Spleen (tissue), 11 donors: Measurements from ENCODE around the gene VSX1. TPM values are rescaled to one million over a fixed set of nuclear protein-coding genes. Genes with fewer than 3 reads are reported as not detected.

Source experiments
- DNase-seq: peaks from one replicate; pipeline ENCODE4 v3.0.0-alpha.2; 2020
- H3K27ac ChIP-seq, 8 donors: fragments of 200-600 bp; sonication (generic) in 7 of 8; 1 replicate in 4 of 8; 2 replicates in 4 of 8; pipeline versions ENCODE4 v1.5.0 to v1.8.0; 2016 to 2021; ENCODE audit warnings: inconsistent platforms in 4 of 8, mild to moderate bottlenecking in 4 of 8, moderate library complexity in 1 of 8
- H3K27me3 ChIP-seq, 7 donors: fragments of 200-600 bp; sonication (generic) in 6 of 7; replicated peaks in 1 of 7; 1 replicate in 4 of 7; 2 replicates in 3 of 7; pipeline versions ENCODE4 v1.5.0 to v1.8.0; 2016 to 2021; ENCODE audit warnings: inconsistent platforms in 3 of 7, mild to moderate bottlenecking in 1 of 7
- H3K36me3 ChIP-seq, 6 donors: fragments of 200-600 bp; sonication (generic) in 5 of 6; 1 replicate in 4 of 6; 2 replicates in 2 of 6; pipeline versions ENCODE4 v1.5.0 to v1.8.0; 2016 to 2021; ENCODE audit warnings: inconsistent platforms in 2 of 6
- H3K4me1 ChIP-seq, 6 donors: fragments of 200-600 bp; sonication (generic) in 5 of 6; 1 replicate in 3 of 6; 2 replicates in 3 of 6; pipeline versions ENCODE4 v1.5.0 to v1.8.0; 2016 to 2021; ENCODE audit warnings: inconsistent platforms in 3 of 6
- H3K4me3 ChIP-seq, 8 donors: fragments of 200-600 bp; sonication (generic) in 7 of 8; 1 replicate in 4 of 8; 2 replicates in 4 of 8; pipeline versions ENCODE4 v1.5.0 to v1.8.0; 2016 to 2021; ENCODE audit warnings: inconsistent platforms in 4 of 8, mild to moderate bottlenecking in 4 of 8, moderate library complexity in 2 of 8
- H3K9me3 ChIP-seq, 8 donors: fragments of 200-600 bp; sonication (generic) in 7 of 8; 1 replicate in 4 of 8; 2 replicates in 4 of 8; pipeline versions ENCODE4 v1.5.0 to v1.8.0; 2016 to 2021; ENCODE audit warnings: inconsistent platforms in 4 of 8
- CTCF ChIP-seq, 11 experiments: fragments of 200-600 bp in 7 of 11; fragments of 450-650 bp in 4 of 11; sonication (generic) in 4 of 11; IDR thresholded peaks in 8 of 11; conservative IDR thresholded peaks in 3 of 11; 1 replicate in 7 of 11; 2 replicates in 4 of 11; pipeline versions ENCODE4 v1.4.0 to v1.8.0; 2016 to 2021; ENCODE audit warnings: antibody characterized with exemption in 11 of 11, inconsistent platforms in 4 of 11, mild to moderate bottlenecking in 1 of 11
- POLR2A ChIP-seq, 3 donors: fragments of 450-650 bp; IDR thresholded peaks; one replicate each; pipeline ENCODE4 v1.5.1; 2017; ENCODE audit warnings: antibody characterized with exemption in 3 of 3, mild to moderate bottlenecking in 1 of 3
- POLR2AphosphoS5 ChIP-seq, 3 donors: sonication (generic); formaldehyde crosslinking; IDR thresholded peaks; one replicate each; pipeline ENCODE4 v1.5.1; 2017; ENCODE audit warnings: antibody characterized with exemption in 3 of 3
- WGBS, 5 donors: extraction: QIAGEN DNeasy Blood & Tissue Kit in 3 of 5; methylation state at CpG; one replicate each; pipeline versions ENCODE4 v1.1.5 to v1.1.7; 2013 to 2018; 5-methylcytosine and 5-hydroxymethylcytosine counted together
- intact Hi-C: fragments of 100-400 bp; cut with DNase I; formaldehyde crosslinking; loops from one replicate; pipeline ENCODE4 v1.15.0; 2023; ENCODE audit warnings: low total_unique reads
- polyA plus RNA-seq, 3 donors: library from polyadenylated mRNA; stranded (reverse); fragments of 200-250 nt; gene quantifications; one replicate each; pipeline ENCODE4 v1.2.1, GENCODE V29; 2013
- total RNA-seq, 7 donors: library from RNA; depleted of rRNA in 3 of 7; stranded (reverse); fragments of >200 nt in 3 of 7; fragmentation: NEBNext Ultra II Directional in 4 of 7; extraction: Animal tissue kit (Norgen Biotek cat#: 25700) in 4 of 7; gene quantifications; one replicate each; pipeline versions ENCODE4 v1.1.0 to v1.2.1, GENCODE V29; 2016 to 2021
- donor health status: healthy with polysubstance abuse.
- donor health status: DM: no; HTN: no; CAD: no; lungs with moderate emphysema.
- donor health status: DM: no; HTN: no; CAD: no.
- donor health status: Bipolar disorder and iron deficiency.
- donor health status: healthy.
- donor health status: DM: no; HTN: no; CAD: no.
- donor health status: DM: yes; HTN: yes; CAD: no.

Gene VSX1
- total and polyA plus RNA-seq, 10 donors, result not detected

GRCh38 chr20:25087186-25087929, 5.4 kb upstream of the VSX1 start:
- no peak for DNase-seq
- intact Hi-C loops, result loop anchor here (10.0 kb wide), 1 partner anchor 307 kb away; the partner anchor contains the start of gene ABHD12
- TF ChIP-seq CTCF (IDR thresholded peaks at IDR 0.05 in 8 of 11, conservative IDR thresholded peaks at IDR 0.05 in 3 of 11), result no peak
- no peak for TF ChIP-seq POLR2AphosphoS5 (IDR thresholded peaks at IDR 0.05)
- TF ChIP-seq POLR2A (IDR thresholded peaks at IDR 0.05), result no peak
- Histone ChIP-seq H3K27me3 (peaks cover 10 to 88% (median 41%) of the 10 kb centered on the region in 7 donors), H3K4me3 (no peak overlapping the region), H3K27ac (no peak overlapping the region), H3K4me1 (peaks cover 0 to 50% (median 29%) of the 10 kb centered on the region in 6 donors), H3K36me3 (no peaks in the 10 kb centered on the region), H3K9me3 (no peaks in the 10 kb centered on the region)
- whole genome bisulfite sequencing, 5 donors, result 84 to 91% (median 86%) methylated on average over 4 of the region's 4 CpGs

- DNase-seq, result no peak
- Histone ChIP-seq H3K9me3 (no peaks in the 10 kb centered on the region), H3K4me3 (no peak overlapping the region), H3K36me3 (no peaks in the 10 kb centered on the region), H3K27ac (no peak overlapping the region), H3K27me3 (peaks cover 18 to 94% (median 55%) of the 10 kb centered on the region in 7 donors), H3K4me1 (peaks cover 0 to 50% (median 28%) of the 10 kb centered on the region in 6 donors)
- WGBS, 5 donors, result 67 to 83% (median 78%) methylated on average over 9 to 10 of the region's 10 CpGs
- intact Hi-C loops, result loop anchor here (10.0 kb wide), 1 partner anchor 309 kb away; the partner anchor contains the start of gene ABHD12
- TF ChIP-seq CTCF (IDR thresholded peaks at IDR 0.05 in 8 of 11, conservative IDR thresholded peaks at IDR 0.05 in 3 of 11) (no peak), POLR2AphosphoS5 (IDR thresholded peaks at IDR 0.05) (no peak), POLR2A (IDR thresholded peaks at IDR 0.05) (no peak)
These were observed 4.0 kb upstream of the VSX1 start for GRCh38 chr20:25085756-25086495.

- TF ChIP-seq POLR2A (IDR thresholded peaks at IDR 0.05), result no peak
- no peak for TF ChIP-seq CTCF (IDR thresholded peaks at IDR 0.05 in 8 of 11, conservative IDR thresholded peaks at IDR 0.05 in 3 of 11)
- no peak for TF ChIP-seq POLR2AphosphoS5 (IDR thresholded peaks at IDR 0.05)
- Histone ChIP-seq H3K27ac (no peak overlapping the region), H3K4me1 (peaks cover 0 to 39% (median 22%) of the 10 kb centered on the region in 6 donors), H3K4me3 (peak overlapping the region in 2 of 8 donors; percentile 6 to 46), H3K27me3 (peaks cover 18 to 94% (median 68%) of the 10 kb centered on the region in 7 donors), H3K36me3 (no peaks in the 10 kb centered on the region), H3K9me3 (no peaks in the 10 kb centered on the region)
- 4 to 11% (median 5%) methylated on average over 30 to 36 of the region's 36 CpGs for WGBS, 5 donors
- intact Hi-C loops, result loop anchor here (10.0 kb wide), 1 partner anchor 310 kb away; the partner anchor contains the start of gene ABHD12
- DNase-seq, result peak; percentile 69
These were observed 2.8 kb upstream of the VSX1 start for GRCh38 chr20:25084626-25085187.
